ENCODE results near the gene C1orf159.

Gene C1orf159

DNA sequence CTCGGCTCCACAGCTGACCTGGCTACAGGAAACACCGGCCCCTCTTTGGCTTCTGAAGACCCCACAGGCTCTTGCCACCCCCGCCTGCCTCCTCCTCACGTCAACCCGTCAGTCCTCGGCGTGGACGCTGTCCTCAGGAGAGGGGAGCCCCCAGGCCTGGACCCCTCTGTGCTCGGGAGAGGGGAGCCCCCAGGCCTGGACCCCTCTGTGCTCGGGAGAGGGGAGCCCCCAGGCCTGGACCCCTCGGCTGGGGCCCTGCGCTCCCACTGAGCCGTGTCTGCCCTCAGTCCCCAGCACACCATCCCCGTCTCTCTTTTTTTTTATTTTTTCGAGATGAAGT lies 26.0 kb upstream of the C1orf159 start:
- H3K9ac ChIP-seq (ENCODE audit: low read depth, low read length) = no peak overlapping the region
- H3K27me3 ChIP-seq (ENCODE audit: insufficient read depth, low read length) = peaks cover 6% of the 10 kb centered on the region
- 82% methylated on average over 15 of the region's 15 CpGs for WGBS
- H3K36me3 ChIP-seq (ENCODE audit: insufficient read depth, low read length) = no peaks in the 10 kb centered on the region
- H3K4me3 ChIP-seq (ENCODE audit: low read length) = no peak overlapping the region
- H3K27ac ChIP-seq (ENCODE audit: low read depth, low read length) = no peak overlapping the region
- H3K9me3 ChIP-seq (ENCODE audit: insufficient read depth, low read depth, low read length) = no peaks in the 10 kb centered on the region
- no peaks in the 10 kb centered on the region for H3K4me1 ChIP-seq (ENCODE audit: insufficient read depth, low read length)

DNA sequence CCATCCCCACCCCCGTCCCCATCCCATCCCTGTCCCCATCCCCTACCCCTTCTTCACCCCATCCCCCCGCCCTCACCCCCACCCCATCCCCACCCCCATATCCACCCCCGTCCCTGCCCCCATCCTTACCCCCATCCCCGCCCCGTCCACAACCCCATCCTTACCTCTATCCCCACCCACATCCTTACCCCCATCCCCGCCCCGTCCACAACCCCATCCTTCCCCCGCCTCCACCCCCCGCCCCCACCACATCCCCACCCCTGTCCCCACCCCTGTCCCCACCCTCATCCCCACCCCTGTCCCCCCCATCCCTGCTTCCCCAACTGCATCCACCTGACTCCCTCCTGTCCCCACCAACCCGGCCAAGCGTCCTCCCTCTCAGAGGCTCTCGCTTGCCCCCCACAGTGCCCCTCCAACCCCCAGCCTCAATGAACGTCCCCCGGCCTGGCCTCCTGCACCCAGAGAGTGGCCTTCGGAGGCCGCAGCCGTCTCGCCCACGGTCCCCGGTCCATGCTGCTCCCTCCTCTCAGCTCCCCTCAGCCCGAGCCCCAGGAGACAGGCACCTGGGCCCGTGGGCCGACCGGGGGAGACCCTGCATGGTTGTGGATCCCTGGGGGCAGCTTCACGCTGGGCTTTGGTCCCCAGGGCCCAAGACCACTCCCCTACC lies 25.5 kb upstream of the C1orf159 start:
- Histone ChIP-seq H3K27me3 (ENCODE audit: insufficient read depth, low read length) (peaks cover 6% of the 10 kb centered on the region), H3K9me3 (ENCODE audit: insufficient read depth, low read depth, low read length) (no peaks in the 10 kb centered on the region), H3K27ac (ENCODE audit: low read depth, low read length) (no peak overlapping the region), H3K36me3 (ENCODE audit: insufficient read depth, low read length) (no peaks in the 10 kb centered on the region), H3K4me1 (ENCODE audit: insufficient read depth, low read length) (no peaks in the 10 kb centered on the region), H3K4me3 (ENCODE audit: low read length) (no peak overlapping the region), H3K9ac (ENCODE audit: low read depth, low read length) (no peak overlapping the region)
- WGBS = 77% methylated on average over 16 of the region's 25 CpGs

DNA sequence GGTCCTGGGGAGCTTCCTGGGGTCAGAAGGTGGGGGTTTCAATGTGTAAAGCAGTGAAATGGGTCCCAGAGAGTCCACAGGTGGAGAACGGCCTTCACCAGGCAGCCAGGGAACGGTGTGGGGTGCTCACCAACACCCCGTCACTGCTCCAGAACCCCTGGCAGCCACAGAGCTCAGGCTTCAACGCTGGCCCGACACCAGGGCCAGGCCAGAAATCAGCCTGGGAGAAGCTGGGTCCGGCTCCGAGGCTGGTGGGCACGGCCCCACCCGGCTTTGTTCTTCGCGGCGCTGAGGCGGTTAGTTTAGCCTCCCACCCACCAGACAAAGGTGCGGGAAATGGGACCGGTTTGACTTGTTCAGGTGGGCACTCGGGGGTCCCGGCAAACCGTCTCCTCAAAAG lies 24.8 kb upstream of the C1orf159 start:
- Histone ChIP-seq H3K4me1 (ENCODE audit: insufficient read depth, low read length) (no peaks in the 10 kb centered on the region), H3K27ac (ENCODE audit: low read depth, low read length) (no peak overlapping the region), H3K9me3 (ENCODE audit: insufficient read depth, low read depth, low read length) (no peaks in the 10 kb centered on the region), H3K27me3 (ENCODE audit: insufficient read depth, low read length) (peaks cover 6% of the 10 kb centered on the region), H3K9ac (ENCODE audit: low read depth, low read length) (no peak overlapping the region), H3K36me3 (ENCODE audit: insufficient read depth, low read length) (no peaks in the 10 kb centered on the region), H3K4me3 (ENCODE audit: low read length) (no peak overlapping the region)
- WGBS = 84% methylated on average over 15 of the region's 18 CpGs

DNA sequence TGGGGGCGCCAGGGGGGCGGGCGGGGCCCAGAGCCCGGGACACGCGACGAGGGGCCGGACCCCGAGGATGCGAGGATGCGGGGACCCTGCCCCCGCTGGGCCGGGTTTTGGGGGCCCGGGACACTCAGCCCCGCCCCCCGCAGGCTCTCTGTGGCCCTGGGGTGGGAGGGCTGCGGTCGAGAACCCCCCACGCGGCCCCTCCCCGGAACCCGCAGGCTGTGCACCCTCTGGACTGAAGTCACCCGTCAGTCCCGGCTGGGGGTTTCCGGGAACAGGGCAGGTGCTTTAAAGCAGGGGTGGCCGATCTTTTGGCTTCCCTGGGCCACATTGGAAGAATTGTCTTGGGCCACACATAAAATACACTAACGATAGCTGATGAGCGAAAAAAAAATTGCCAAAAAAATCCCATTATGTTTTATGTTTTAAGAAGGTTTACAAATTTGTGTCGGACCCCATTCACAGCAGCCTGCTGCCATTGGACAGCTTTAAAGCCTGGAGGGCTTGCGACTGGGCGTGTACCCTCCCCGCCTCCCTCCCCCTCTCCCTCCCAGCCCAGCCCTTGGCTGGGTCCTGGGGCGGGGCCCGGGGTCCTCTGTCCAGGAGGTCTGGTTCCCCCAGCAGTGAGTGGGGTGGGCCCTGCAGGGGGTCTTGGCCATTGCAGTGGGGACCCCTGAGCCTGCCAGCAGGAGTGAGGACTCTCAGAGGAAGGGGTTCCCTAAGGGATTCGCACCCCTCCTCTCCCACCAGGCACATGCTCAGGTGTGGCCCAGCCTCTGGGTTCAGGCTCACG lies 21.6 kb upstream of the C1orf159 start:
- Histone ChIP-seq H3K9me3 (ENCODE audit: insufficient read depth, low read depth, low read length) (no peaks in the 10 kb centered on the region), H3K27me3 (ENCODE audit: insufficient read depth, low read length) (peaks cover 6% of the 10 kb centered on the region), H3K4me3 (ENCODE audit: low read length) (no peak overlapping the region), H3K9ac (ENCODE audit: low read depth, low read length) (no peak overlapping the region), H3K36me3 (ENCODE audit: insufficient read depth, low read length) (no peaks in the 10 kb centered on the region), H3K4me1 (ENCODE audit: insufficient read depth, low read length) (no peaks in the 10 kb centered on the region), H3K27ac (ENCODE audit: low read depth, low read length) (no peak overlapping the region)
- WGBS = 70% methylated on average over 34 of the region's 36 CpGs

DNA sequence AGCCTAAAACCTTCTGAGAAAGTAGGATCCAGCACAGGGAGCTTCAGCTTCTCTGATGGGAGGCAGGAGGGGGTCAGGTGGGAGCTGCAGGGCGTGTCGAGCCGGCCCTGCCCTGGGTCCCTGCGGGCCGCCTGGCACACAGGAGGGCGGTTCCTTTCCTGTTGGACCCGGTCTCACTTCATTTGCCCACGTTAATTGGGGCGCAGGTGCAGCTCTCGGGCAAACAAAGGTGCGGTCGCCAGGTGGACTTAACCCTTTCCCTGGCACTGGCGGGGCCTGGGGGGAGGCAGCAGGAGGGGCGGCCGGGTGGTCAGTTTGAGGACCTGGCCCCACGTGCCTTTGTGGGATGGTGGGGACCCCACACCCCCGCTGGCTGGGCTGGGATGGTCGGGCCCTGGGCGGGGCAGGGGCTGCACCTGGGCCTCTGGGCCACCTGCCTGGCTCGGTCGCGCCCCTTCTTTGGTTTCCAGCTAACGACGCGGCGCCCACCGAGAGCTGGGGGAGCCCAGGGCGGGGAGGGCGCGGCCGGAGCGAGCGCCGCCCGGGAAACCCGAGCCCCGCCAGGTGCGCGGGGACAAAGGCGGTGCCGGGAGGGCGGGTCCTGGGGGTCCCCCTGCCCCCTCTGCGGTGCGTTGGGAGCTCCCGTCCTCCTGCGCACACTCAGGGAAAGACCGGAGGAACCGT lies 20.8 kb upstream of the C1orf159 start:
- 61% methylated on average over 48 of the region's 48 CpGs for WGBS
- Histone ChIP-seq H3K9me3 (ENCODE audit: insufficient read depth, low read depth, low read length) (no peaks in the 10 kb centered on the region), H3K36me3 (ENCODE audit: insufficient read depth, low read length) (no peaks in the 10 kb centered on the region), H3K27ac (ENCODE audit: low read depth, low read length) (no peak overlapping the region), H3K4me3 (ENCODE audit: low read length) (peak overlapping the region; percentile 34; the same call in 1 of the 2 replicates), H3K9ac (ENCODE audit: low read depth, low read length) (peak overlapping the region; percentile 9; the same call in 1 of the 2 replicates), H3K4me1 (ENCODE audit: insufficient read depth, low read length) (no peaks in the 10 kb centered on the region), H3K27me3 (ENCODE audit: insufficient read depth, low read length) (peaks cover 6% of the 10 kb centered on the region)

DNA sequence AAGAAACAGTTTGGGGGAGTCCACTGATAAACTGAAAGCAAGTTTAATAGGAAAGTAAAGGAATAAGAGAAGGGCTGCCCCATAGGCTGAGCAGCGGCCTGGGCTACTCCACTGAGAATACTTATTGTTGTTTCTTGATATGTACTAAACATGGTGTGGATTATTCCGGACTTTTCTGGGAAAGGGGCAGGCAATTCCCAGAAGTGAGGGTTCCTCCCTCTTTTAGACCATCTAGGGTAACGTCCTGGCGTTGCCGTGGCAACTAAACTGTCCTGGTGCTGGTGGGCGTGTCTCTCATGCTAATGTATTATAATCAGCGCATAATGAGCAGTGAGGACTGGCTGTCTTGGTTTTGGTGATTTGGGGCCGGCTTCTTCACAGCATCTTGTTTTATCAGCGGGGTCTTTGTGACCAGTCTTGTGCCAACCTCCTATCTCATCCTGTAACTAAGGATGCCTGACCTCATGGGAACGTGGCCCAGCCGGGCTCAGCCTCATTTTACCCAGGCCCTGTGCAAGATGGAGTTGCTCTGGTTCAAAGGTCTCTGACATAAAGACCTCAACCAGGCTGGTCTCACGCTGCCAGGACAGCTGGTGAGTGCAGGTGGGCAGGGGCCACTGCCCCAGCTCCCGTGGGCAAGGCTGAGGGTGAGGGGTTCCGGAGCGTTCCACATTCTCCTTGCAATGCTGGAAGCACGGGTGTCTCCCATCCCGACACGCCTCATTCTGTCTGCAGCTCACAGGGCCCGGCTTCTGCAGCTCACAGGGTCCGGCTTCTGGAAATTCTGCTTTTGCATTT lies 19.6 kb upstream of the C1orf159 start:
- Histone ChIP-seq H3K9me3 (ENCODE audit: insufficient read depth, low read depth, low read length) (no peaks in the 10 kb centered on the region), H3K36me3 (ENCODE audit: insufficient read depth, low read length) (no peaks in the 10 kb centered on the region), H3K27ac (ENCODE audit: low read depth, low read length) (no peak overlapping the region), H3K9ac (ENCODE audit: low read depth, low read length) (no peak overlapping the region), H3K4me1 (ENCODE audit: insufficient read depth, low read length) (no peaks in the 10 kb centered on the region), H3K4me3 (ENCODE audit: low read length) (no peak overlapping the region), H3K27me3 (ENCODE audit: insufficient read depth, low read length) (peaks cover 6% of the 10 kb centered on the region)
- 93% methylated on average over 20 of the region's 20 CpGs for WGBS

DNA sequence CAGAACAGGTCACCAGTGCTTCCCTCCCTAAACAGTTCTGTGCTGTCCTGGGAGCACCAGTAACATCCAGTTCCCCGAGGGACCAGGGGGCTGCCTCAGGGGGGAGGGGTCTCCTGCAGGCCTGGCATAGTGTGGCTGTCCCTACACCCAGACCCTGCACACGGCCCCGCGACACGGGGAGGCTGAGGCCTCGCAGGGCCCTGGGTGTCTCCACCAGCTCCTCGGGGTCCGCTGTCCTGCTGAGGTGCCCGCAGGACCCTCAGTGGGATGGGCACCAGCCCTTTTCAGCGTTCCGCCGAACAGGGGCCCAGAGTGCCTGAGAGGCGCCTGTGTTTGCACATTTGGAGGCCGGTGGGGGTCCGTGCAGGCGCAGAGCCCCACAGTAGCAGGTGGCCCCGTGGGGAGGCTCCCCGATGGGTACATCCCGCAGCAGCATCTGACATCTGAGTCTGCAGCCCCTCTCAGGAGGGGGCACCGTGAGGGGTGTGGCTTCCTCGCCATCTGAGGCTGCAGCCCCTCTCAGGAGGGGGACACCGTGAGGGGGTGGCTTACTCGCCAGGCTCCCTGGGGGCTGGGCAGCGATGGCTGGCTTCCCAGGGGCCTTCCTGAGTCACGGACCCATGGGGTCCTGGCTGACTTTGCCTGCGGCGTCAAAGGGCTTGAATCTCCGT lies 18.5 kb upstream of the C1orf159 start:
- Histone ChIP-seq H3K36me3 (ENCODE audit: insufficient read depth, low read length) (no peaks in the 10 kb centered on the region), H3K9me3 (ENCODE audit: insufficient read depth, low read depth, low read length) (no peaks in the 10 kb centered on the region), H3K27me3 (ENCODE audit: insufficient read depth, low read length) (peaks cover 6% of the 10 kb centered on the region), H3K4me3 (ENCODE audit: low read length) (no peak overlapping the region), H3K4me1 (ENCODE audit: insufficient read depth, low read length) (no peaks in the 10 kb centered on the region), H3K27ac (ENCODE audit: low read depth, low read length) (no peak overlapping the region), H3K9ac (ENCODE audit: low read depth, low read length) (no peak overlapping the region)
- WGBS = 89% methylated on average over 28 of the region's 28 CpGs

DNA sequence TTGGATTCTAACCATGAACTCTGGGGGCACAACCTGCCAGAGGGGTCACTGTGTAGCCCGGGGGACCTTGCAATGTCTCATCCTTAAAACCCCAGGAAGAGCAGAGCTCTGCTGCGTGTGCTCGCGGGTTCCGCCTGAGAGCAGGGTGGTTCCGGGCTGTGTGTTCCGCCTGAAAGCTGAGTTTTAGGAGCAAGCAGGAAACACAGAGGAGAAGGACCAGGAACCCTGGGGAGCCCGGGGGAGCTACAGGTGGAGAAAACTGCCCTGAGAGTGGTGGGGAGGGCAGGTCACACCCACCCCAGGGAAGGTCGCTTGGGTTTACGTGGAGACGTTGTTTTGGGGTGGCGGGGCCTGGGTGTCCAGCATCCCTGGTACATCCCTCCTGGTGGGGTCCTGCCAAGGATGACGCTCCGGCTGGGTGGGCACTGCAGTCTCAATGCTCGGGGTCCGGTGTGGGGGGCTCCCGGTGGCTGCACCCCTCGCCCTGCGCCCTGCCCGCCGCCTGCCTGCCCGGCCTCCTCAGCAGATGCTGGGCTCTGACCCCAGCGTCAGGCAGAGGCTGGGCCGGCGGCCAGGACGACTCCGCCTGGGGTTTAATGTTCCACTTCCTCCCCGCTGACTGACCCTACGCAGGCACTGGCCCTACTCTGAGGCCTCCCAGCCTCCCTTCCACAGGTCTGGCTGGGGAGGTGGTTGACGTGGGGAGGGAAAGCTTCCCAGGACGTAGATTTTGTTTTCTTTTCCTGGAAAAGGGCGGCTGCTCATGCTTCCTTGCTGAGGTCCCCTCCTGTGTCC lies 17.3 kb upstream of the C1orf159 start:
- no peak overlapping the region for H3K4me3 ChIP-seq (ENCODE audit: low read length)
- H3K4me1 ChIP-seq (ENCODE audit: insufficient read depth, low read length) = no peaks in the 10 kb centered on the region
- no peaks in the 10 kb centered on the region for H3K9me3 ChIP-seq (ENCODE audit: insufficient read depth, low read depth, low read length)
- H3K27ac ChIP-seq (ENCODE audit: low read depth, low read length) = no peak overlapping the region
- no peaks in the 10 kb centered on the region for H3K36me3 ChIP-seq (ENCODE audit: insufficient read depth, low read length)
- H3K27me3 ChIP-seq (ENCODE audit: insufficient read depth, low read length) = peaks cover 6% of the 10 kb centered on the region
- H3K9ac ChIP-seq (ENCODE audit: low read depth, low read length) = no peak overlapping the region
- 89% methylated on average over 32 of the region's 32 CpGs for WGBS

DNA sequence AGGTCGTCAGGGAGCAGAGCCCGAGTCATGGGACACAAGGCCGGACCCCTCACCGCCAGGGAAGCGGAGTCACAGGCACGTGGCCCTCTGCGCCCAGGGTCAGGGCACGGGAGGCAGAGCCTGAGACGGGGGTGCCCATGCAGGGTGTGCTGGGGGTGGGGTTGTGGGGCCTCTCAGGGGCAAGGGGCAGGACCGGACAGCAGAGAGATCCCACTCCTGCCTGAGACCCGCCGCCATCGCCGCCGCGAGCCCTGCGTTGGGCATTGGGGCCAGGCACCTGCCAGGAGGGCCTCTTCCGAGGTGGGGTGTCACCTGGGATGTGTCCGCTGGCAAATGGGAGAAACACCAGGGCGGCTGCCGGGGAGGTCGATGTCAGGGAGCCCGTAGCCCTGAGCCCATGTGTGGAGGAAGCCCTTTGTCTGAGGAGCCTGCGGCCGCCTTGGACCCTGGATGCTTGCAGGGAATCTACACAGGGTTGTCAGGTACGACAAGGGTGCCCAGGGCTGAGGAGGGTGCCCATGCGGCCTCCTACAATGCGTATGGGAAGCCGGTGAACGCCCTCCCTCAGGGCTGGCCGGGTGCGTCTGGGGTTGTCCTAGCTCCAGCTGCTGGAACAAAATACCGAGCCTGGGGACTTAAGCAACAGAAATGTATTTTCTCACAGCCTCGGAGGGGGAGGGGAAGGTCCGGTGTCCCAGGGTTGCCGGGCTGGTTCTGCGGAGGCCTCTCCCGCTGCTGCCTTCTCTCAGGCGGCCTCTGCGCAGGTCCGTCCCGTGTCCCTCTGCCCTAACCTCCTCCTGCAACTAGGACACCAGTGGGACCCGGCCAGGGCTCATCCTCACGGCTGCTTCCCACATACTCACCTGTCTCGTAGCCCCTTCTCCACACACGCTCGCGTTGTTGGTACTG lies 16.4 kb upstream of the C1orf159 start:
- Histone ChIP-seq H3K4me1 (ENCODE audit: insufficient read depth, low read length) (no peaks in the 10 kb centered on the region), H3K27me3 (ENCODE audit: insufficient read depth, low read length) (peaks cover under 1% of the 10 kb centered on the region), H3K36me3 (ENCODE audit: insufficient read depth, low read length) (no peaks in the 10 kb centered on the region), H3K9ac (ENCODE audit: low read depth, low read length) (no peak overlapping the region), H3K9me3 (ENCODE audit: insufficient read depth, low read depth, low read length) (no peaks in the 10 kb centered on the region), H3K27ac (ENCODE audit: low read depth, low read length) (no peak overlapping the region), H3K4me3 (ENCODE audit: low read length) (no peak overlapping the region)
- WGBS = 94% methylated on average over 48 of the region's 48 CpGs

All from HUES64 (cell line).